Kidney (tissue), 22 donors: ENCODE results near the gene TTC13. TPM values are rescaled to one million over a fixed set of nuclear protein-coding genes. Genes with fewer than 3 reads are reported as not detected.

Source experiments
- DNase-seq, 5 donors: peaks; one replicate each; pipeline ENCODE4 v3.0.0-alpha.2; 2013 to 2020
- FAIRE-seq: peaks from 2 replicates; lab custom pipeline; 2012; peaks lifted over from hg19 to GRCh38; lab: Jason Lieb, UNC
- H3K27ac ChIP-seq, 2 donors: one replicate each; pipeline ENCODE4 v1.7.0; 2013; ENCODE audit warnings: low read depth in 2 of 2, low read length in 2 of 2, inconsistent platforms in 1 of 2
- H3K27me3 ChIP-seq: one replicate; pipeline ENCODE4 v1.7.1; 2013; ENCODE audit warnings: low read length, inconsistent platforms; ENCODE audit not compliant: control insufficient read depth, insufficient read depth
- H3K36me3 ChIP-seq, 3 donors: one replicate each; pipeline versions ENCODE4 v1.7.0 to v1.7.1; 2013; ENCODE audit warnings: low read length in 3 of 3, control low read depth in 1 of 3, inconsistent platforms in 1 of 3; ENCODE audit not compliant: insufficient read depth in 3 of 3, control insufficient read depth in 2 of 3
- H3K4me1 ChIP-seq, 3 donors: one replicate each; pipeline versions ENCODE4 v1.7.0 to v1.7.1; 2013; ENCODE audit warnings: low read length in 3 of 3, inconsistent platforms in 1 of 3, low read depth in 1 of 3; ENCODE audit not compliant: control insufficient read depth in 2 of 3, insufficient read depth in 2 of 3
- H3K4me3 ChIP-seq, 3 donors: one replicate each; pipeline versions ENCODE4 v1.7.0 to v1.8.1; 2013; ENCODE audit warnings: low read length in 3 of 3, control low read depth in 1 of 3, inconsistent platforms in 1 of 3
- H3K9ac ChIP-seq, 3 donors: one replicate each; pipeline versions ENCODE4 v1.7.0 to v1.7.1; 2013; ENCODE audit warnings: low read length in 3 of 3, control low read depth in 1 of 3, inconsistent platforms in 1 of 3
- H3K9me3 ChIP-seq, 3 donors: one replicate each; pipeline versions ENCODE4 v1.7.0 to v1.7.1; 2013; ENCODE audit warnings: low read length in 3 of 3, control low read depth in 1 of 3, inconsistent platforms in 1 of 3; ENCODE audit not compliant: control insufficient read depth in 2 of 3, insufficient read depth in 1 of 3
- CTCF ChIP-seq: IDR thresholded peaks from 3 replicates; pipeline ENCODE4 v1.5.1; 2012; ENCODE audit warnings: mild to moderate bottlenecking, moderate library complexity, borderline replicate concordance; ENCODE audit not compliant: insufficient read depth; ENCODE audit errors: extremely low read depth
- intact Hi-C: fragments of 100-400 bp; cut with DNase I; formaldehyde crosslinking; loops from one replicate; pipeline ENCODE4 v1.11.1; 2022
- long read RNA-seq, 10 donors: library from polyadenylated mRNA in 1 of 10; unstranded in 1 of 10; transcript quantifications; one replicate each; pipeline ENCODE4 v2.0.0 and lab custom pipeline, GENCODE V29; 2021 to 2026
- polyA plus RNA-seq: library from polyadenylated mRNA; stranded (reverse); fragments of 350-450 nt; fragmentation: Illumina TruSeq; extraction: RNeasy Lipid Tissue Mini Kit (QIAGEN cat#74804); gene quantifications from one replicate; pipeline ENCODE4 v1.2.3, GENCODE V29; 2014; ENCODE audit warnings: low read depth, low replicate concordance; ENCODE audit not compliant: insufficient read depth
- total RNA-seq: library from RNA; stranded (reverse); fragmentation: NEBNext Ultra II Directional; extraction: Animal tissue kit (Norgen Biotek cat#: 25700); gene quantifications from one replicate; pipeline ENCODE4 v1.2.1, GENCODE V29; 2021
- donor health status: control.
- donor health status: control.
- donor health status: control.
- donor health status: control.
- donor health status: control.
- donor health status: DM: yes; HTN: yes; CAD: no.
- donor health status: Normal renal cell carcinoma (clear cell type).

TTC13 gene, protein sequence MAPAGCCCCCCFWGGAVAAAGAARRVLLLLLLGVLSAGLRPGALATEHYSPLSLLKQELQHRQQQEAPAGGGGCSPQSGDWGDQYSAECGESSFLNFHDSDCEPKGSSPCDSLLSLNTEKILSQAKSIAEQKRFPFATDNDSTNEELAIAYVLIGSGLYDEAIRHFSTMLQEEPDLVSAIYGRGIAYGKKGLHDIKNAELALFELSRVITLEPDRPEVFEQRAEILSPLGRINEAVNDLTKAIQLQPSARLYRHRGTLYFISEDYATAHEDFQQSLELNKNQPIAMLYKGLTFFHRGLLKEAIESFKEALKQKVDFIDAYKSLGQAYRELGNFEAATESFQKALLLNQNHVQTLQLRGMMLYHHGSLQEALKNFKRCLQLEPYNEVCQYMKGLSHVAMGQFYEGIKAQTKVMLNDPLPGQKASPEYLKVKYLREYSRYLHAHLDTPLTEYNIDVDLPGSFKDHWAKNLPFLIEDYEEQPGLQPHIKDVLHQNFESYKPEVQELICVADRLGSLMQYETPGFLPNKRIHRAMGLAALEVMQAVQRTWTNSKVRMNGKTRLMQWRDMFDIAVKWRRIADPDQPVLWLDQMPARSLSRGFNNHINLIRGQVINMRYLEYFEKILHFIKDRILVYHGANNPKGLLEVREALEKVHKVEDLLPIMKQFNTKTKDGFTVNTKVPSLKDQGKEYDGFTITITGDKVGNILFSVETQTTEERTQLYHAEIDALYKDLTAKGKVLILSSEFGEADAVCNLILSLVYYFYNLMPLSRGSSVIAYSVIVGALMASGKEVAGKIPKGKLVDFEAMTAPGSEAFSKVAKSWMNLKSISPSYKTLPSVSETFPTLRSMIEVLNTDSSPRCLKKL
- total RNA-seq (15.6 TPM), polyA plus RNA-seq (4.2 TPM)
- long read RNA-seq, donor 1 = 0 reads
- long read RNA-seq, donor 2 = 0 reads
- long read RNA-seq, donor 3 = 0 reads
- long read RNA-seq, donor 4 = 0 reads
- long read RNA-seq, donor 5 = 0 reads
- long read RNA-seq, donor 6 = 0 reads
- long read RNA-seq, donor 7, partial matches to known transcripts = 2 of 6 reads
- long read RNA-seq, donor 7, other reads (novel, unspliced or antisense) = 2 of 6 reads
- long read RNA-seq, donor 8 = 0 reads
- long read RNA-seq, donor 9, partial matches to known transcripts = 0 of 1 reads
- long read RNA-seq, donor 9, other reads (novel, unspliced or antisense) = 0 of 1 reads
- long read RNA-seq, donor 10 = 0 reads

- H3K4me3 ChIP-seq = peak within 1 kb of the TSS; percentile 89 to 98 (median 91)
- peak; percentile 17 for TF ChIP-seq CTCF
- intact Hi-C loops = no loop called here
- FAIRE-seq = peak; percentile 65
- peak; percentile 99 to 100 (median 100) for DNase-seq
- H3K9me3 ChIP-seq = no peaks in the 10 kb centered on the region
- H3K27ac ChIP-seq = peak within 1 kb of the TSS; percentile 15 to 77
- H3K36me3 ChIP-seq = no peaks in the 10 kb centered on the region
- H3K9ac ChIP-seq = peak within 1 kb of the TSS; percentile 61 to 88 (median 82)
- H3K27me3 ChIP-seq = no peaks in the 10 kb centered on the region
- peaks cover 0 to 11% (median 5%) of the 10 kb centered on the region in 3 donors for H3K4me1 ChIP-seq
These were observed at the start of gene TTC13, which contains the start of gene ARV1 for GRCh38 chr1:230978491-230979388. Gene TTC13, minus strand, starts transcription at chr1:230978861. Its CDS starts 31 bp downstream, at chr1:230978830. Gene ARV1, plus strand, starts transcription at chr1:230979094. Its CDS starts 12 bp downstream, at chr1:230979106.

DNA sequence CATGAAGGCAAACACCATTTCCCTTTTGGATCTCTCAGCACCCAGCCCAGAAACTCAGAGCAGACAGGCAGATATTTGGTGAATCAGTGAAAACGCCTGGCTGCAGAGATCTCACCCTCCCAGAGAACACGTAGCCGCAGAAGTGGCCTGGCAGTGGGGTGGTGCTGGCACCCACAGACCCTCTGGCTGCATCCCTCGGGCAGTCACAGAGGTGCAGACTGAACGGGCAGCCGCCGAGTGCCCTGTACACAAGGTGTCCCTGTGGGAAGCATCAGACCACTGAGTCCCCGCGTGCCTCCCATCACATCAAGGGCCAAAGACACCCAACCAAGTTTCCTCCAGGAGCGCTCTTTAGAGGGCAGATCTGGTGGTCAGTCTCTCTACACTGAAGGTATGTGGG lies 49.3 kb upstream of the TTC13 start:
- Histone ChIP-seq H3K4me1 (no peaks in the 10 kb centered on the region), H3K36me3 (no peaks in the 10 kb centered on the region), H3K27ac (no peak overlapping the region), H3K27me3 (no peaks in the 10 kb centered on the region), H3K9ac (no peak overlapping the region), H3K9me3 (no peaks in the 10 kb centered on the region), H3K4me3 (no peak overlapping the region)
- no peak for TF ChIP-seq CTCF
- no peak for DNase-seq
- intact Hi-C loops = no loop called here
- no peak for FAIRE-seq
